GM18502 (cell line): ENCODE measurements around the gene PPHLN1.
A peak's percentile ranks its signal among the peaks of the same experiment; 100 is the strongest.
"Not testable (repeated sequence)": the region's sequence is repeated elsewhere in the genome, so short reads cannot be mapped to it uniquely, and the experiment has no call there.

ENCODE experiments used
- ATAC-seq: cut with Tn5 transposase; IDR thresholded peaks from one replicate; pipeline ENCODE4 v1.9.1; 2021; ENCODE audit warnings: mild to moderate bottlenecking; ENCODE audit not compliant: unreplicated experiment, poor library complexity

Gene PPHLN1

GRCh38 chr12:42320796-42321195 lies 5.2 kb upstream of the PPHLN1 start:
- no peak for ATAC-seq

GRCh38 chr12:42322567-42322966 lies 3.4 kb upstream of the PPHLN1 start:
- ATAC-seq: no peak

DNA sequence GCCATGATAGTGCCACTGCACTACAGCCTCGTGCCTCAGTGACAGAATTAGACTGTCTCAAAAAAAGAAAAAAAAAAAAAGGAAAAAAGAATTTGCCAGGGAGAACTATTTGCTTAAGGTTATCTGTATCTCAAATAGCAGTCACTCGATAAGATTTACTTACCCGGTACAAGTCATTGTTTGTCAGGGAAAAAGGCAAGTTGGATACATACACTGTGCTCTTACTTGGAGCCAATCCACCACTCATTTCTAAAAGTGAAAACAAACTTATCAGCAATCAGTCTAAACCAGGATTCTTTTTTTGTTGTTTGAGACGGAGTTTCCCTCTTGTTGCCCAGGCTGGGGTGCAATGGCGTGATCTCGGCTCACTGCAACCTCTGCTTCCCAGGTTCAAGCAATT lies 2.1 kb upstream of the PPHLN1 start:
- no peak for ATAC-seq

GRCh38 chr12:42325326-42325652 lies 678 bp upstream of the PPHLN1 start:
- no peak for ATAC-seq

- ATAC-seq: peak; percentile 26
Measured at GRCh38 chr12:42326541-42327226, 717 bp downstream of the PPHLN1 start.

- ATAC-seq: no peak
Measured at GRCh38 chr12:42327227-42327590, 1.2 kb downstream of the PPHLN1 start.

DNA sequence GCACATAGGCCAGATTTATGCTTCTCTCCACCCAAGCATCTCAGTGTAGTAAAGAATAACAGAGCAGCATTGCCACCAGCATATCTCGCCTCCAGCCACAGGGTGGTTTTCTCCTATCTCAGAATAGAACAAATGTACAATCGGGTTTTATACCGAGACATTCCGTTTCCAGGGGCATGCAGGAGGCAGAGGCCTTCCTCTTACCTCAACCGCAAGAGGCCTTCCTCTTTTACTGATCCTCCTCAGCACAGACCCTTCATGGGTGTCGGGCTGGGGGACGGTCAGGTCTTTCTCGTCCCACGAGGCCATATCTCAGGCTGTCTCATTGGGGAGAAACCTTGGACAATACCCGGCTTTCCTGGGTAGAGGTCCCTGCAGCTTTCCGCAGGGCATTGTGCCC lies 4.1 kb downstream of the PPHLN1 start:
- not testable (repeated sequence) for ATAC-seq

DNA sequence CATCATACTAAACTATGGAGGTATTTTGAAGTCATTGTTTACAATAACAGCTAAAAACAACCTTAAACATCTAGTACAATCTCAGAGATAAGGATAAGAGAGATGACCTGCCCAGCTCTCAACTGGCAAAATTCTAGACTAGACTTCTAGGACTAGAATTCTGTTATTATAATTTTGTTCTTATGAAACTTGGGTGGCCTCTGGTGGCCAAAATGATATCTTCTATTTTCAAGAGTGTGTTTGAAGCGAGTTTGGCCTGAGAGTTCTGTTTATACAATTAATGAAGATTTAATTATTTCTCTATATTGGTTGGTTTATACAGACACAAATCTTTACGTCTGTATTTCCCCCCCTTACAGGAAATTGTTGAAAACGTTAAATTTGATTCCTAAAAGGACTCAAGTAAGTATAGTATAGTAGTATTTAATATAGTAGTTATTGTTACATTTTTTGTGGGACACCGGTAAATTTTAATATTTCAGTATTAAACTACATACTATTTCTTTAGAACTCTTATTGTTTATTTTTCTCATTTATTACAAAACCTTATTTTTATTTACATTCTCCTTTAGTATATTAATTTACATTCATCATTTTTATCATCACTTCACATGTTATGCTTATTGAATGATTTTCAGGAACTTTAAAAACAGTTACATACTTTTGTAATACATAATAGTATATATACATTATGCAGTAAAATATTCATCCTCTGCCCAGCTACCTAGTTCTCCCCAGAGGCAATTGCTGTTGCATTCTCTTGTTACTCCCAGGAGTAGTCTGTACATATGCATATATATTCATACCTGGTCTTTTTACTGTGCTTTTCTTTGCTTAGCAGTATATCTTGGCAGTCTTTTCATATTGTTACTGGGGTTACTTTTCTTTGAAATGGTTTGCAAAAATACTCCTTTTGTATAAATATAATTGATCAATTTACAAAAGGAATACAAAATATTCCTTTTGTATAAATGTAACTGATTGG lies 6.6 kb downstream of the PPHLN1 start:
- peak; percentile 86 for ATAC-seq

- no peak for ATAC-seq
Measured at GRCh38 chr12:42336286-42336685, 10.3 kb downstream of the PPHLN1 start.

DNA sequence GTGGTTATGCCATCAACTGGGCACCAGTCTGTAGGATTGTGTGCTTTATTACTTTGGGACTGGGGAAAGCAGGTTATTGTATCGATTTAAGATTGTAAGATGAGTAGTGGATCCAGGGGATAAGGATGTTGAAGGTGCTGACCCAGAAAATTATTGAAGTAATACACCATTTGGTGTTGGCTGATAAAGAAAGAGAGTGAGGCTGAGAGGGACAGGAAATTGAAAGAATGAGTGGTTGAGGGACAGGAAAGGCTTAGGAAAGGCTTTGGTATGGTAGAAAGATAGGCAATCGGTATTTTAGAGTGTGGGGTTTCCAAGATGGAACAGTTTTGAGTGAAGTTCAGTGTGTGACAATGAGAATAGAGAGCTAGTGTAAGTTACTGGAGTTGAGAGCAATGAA lies 12.3 kb downstream of the PPHLN1 start:
- ATAC-seq: no peak

GRCh38 chr12:42342028-42342427 lies 16.1 kb downstream of the PPHLN1 start:
- no peak for ATAC-seq

DNA sequence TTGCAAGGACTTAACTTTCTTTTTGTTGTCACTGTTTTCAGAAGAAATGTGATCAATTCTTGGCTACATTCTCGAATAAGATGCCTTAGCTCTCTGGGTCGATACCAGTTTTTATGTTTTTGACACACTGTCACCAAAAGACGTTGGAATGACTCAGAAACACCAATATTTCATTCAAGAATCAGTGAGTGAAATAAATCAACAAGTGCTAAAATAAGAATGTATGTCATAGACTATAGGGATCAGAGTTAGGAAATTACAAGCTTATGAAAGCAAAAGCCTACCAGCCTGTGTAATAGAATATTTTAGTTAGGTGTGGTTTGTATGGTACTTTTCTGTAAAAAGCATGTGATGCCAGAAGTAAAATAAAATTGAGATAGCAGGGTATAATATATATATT lies 17.8 kb downstream of the PPHLN1 start:
- no peak for ATAC-seq

- no peak for ATAC-seq
Measured at GRCh38 chr12:42346403-42347002, 20.5 kb downstream of the PPHLN1 start.

DNA sequence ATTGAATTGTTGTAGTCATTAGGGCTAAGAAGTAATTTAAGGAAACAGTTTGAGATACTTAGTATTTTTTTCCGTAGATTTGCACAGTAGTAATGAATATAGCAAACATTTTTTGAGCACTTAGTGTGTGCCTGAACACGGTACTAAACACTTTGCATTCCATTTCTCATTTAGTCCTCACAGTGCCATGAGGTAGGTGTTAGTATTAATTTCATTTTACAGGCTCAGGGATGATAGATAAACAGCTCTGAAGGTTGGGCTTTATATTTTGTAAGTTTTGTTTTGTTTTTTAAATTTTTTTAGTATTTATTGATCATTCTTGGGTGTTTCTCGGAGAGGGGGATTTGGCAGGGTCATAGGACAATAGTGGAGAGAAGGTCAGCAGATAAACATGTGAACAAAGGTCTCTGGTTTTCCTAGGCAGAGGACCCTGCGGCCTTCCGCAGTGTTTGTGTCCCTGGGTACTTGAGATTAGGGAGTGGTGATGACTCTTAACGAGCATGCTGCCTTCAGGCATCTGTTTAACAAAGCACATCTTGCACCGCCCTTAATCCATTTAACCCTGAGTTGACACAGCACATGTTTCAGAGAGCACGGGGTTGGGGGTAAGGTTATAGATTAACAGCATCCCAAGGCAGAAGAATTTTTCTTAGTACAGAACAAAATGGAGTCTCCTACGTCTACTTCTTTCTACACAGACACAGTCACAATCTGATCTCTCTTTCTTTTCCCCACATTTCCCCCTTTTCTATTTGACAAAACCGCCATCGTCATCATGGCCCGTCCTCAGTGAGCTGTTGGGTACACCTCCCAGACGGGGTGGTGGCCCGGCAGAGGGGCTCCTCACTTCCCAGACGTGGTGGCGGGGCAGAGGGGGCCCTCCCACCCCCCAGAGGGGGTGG lies 23.4 kb downstream of the PPHLN1 start:
- ATAC-seq: not testable (repeated sequence)

- ATAC-seq: not testable (repeated sequence)
Measured at GRCh38 chr12:42350021-42350407, 24.0 kb downstream of the PPHLN1 start.

- ATAC-seq: no peak
Measured at GRCh38 chr12:42356344-42356743, 30.4 kb downstream of the PPHLN1 start.

GRCh38 chr12:42360747-42361403 lies 34.9 kb downstream of the PPHLN1 start:
- peak; percentile 81 for ATAC-seq

- no peak for ATAC-seq
Measured at GRCh38 chr12:42361909-42362646, 36.1 kb downstream of the PPHLN1 start.

- no peak for ATAC-seq
Measured at GRCh38 chr12:42362647-42363260, 36.8 kb downstream of the PPHLN1 start.
